SU-DHL-6 (cell line): Measurements from ENCODE around the gene DENND5B.

Experiments
- H2AFZ ChIP-seq: fragments of 200-600 bp; sonication (generic); 2 replicates; pipeline ENCODE4 v1.6.1; 2014; ENCODE audit warnings: low read depth, mild to moderate bottlenecking, moderate library complexity, mixed read lengths, antibody characterized with exemption, low read length; ENCODE audit not compliant: severe bottlenecking
- H3F3A ChIP-seq: fragments of 200-600 bp; shearing (Covaris generic); 2 replicates; pipeline ENCODE4 v1.6.0; 2016; ENCODE audit warnings: antibody characterized with exemption, mild to moderate bottlenecking; ENCODE audit not compliant: insufficient read depth
- H3K27ac ChIP-seq: fragments of 200-600 bp; sonication (generic); 2 replicates; pipeline ENCODE4 v1.5.1; 2016; ENCODE audit warnings: low read depth, mild to moderate bottlenecking, low read length, moderate library complexity, mixed read lengths
- H3K27me3 ChIP-seq: fragments of 200-600 bp; sonication (generic), shearing (Covaris generic); 2 replicates; pipeline ENCODE4 v1.6.0; 2014; ENCODE audit warnings: mild to moderate bottlenecking, low read length
- H3K36me3 ChIP-seq: fragments of 200-600 bp; sonication (generic); 2 replicates; pipeline ENCODE4 v1.6.1; 2014; ENCODE audit warnings: mild to moderate bottlenecking, low read length, mixed read lengths
- H3K4me2 ChIP-seq: fragments of 300-600, 200-600 bp; shearing (Covaris generic), sonication (generic); 2 replicates; pipeline ENCODE4 v1.6.0; 2014; ENCODE audit warnings: low read length, low read depth, mild to moderate bottlenecking; ENCODE audit not compliant: poor library complexity, severe bottlenecking
- H3K4me3 ChIP-seq: fragments of 200-600 bp; sonication (generic); 2 replicates; pipeline ENCODE4 v1.5.1; 2014; ENCODE audit warnings: antibody characterized with exemption, low read length, mild to moderate bottlenecking, mixed read lengths; ENCODE audit not compliant: insufficient read depth, poor library complexity, severe bottlenecking
- H3K79me2 ChIP-seq: fragments of 200-600 bp; sonication (generic); 2 replicates; pipeline ENCODE4 v1.6.1; 2014; ENCODE audit warnings: mild to moderate bottlenecking, low read length, moderate library complexity; ENCODE audit not compliant: insufficient read depth
- H3K9ac ChIP-seq: fragments of 200-600 bp; sonication (generic); 2 replicates; pipeline ENCODE4 v1.7.0; 2014; ENCODE audit warnings: mild to moderate bottlenecking, low read length
- H3K9me2 ChIP-seq: fragments of 200-600 bp; sonication (generic); replicated peaks from 2 replicates; pipeline ENCODE4 v1.6.1; 2014; ENCODE audit warnings: low read length; ENCODE audit not compliant: insufficient read depth
- H3K9me3 ChIP-seq: fragments of 200-600 bp; sonication (generic); 2 replicates; pipeline ENCODE4 v1.6.1; 2014; ENCODE audit warnings: low read length, mixed read lengths; ENCODE audit not compliant: insufficient read depth
- H4K20me1 ChIP-seq: fragments of 200-600 bp; sonication (generic); 2 replicates; pipeline ENCODE4 v1.6.1; 2014; ENCODE audit warnings: low read depth, mild to moderate bottlenecking, antibody characterized with exemption, low read length, moderate library complexity, mixed read lengths
- CTCF ChIP-seq: fragments of 200-600 bp; sonication (generic); IDR thresholded peaks from one replicate; pipeline ENCODE4 v1.5.1; 2017; ENCODE audit warnings: antibody characterized with exemption, mild to moderate bottlenecking, low read length, moderate library complexity; ENCODE audit not compliant: insufficient read depth, poor library complexity, severe bottlenecking
- EZH2phosphoT487 ChIP-seq: fragments of 200-600 bp; sonication (generic), shearing (Covaris generic); conservative IDR thresholded peaks from 2 replicates; pipeline ENCODE4 v1.6.1; 2018; ENCODE audit warnings: mild to moderate bottlenecking, antibody characterized with exemption, low read length, moderate library complexity, mixed read lengths

Gene DENND5B

GRCh38 chr12:31488737-31489338, 102.1 kb downstream of the DENND5B start:
- no peaks in the 10 kb centered on the region; the same call in 1 of the 2 replicates for H3F3A ChIP-seq
- H2AFZ ChIP-seq: no peak overlapping the region
- no peak overlapping the region for H3K9ac ChIP-seq
- no peak overlapping the region for H3K4me3 ChIP-seq
- no peaks in the 10 kb centered on the region for H3K36me3 ChIP-seq
- H3K27ac ChIP-seq: no peak overlapping the region
- H4K20me1 ChIP-seq: no peaks in the 10 kb centered on the region
- no peaks in the 10 kb centered on the region for H3K9me2 ChIP-seq
- H3K27me3 ChIP-seq: no peaks in the 10 kb centered on the region
- no peak overlapping the region for H3K4me2 ChIP-seq
- H3K79me2 ChIP-seq: no peaks in the 10 kb centered on the region
- H3K9me3 ChIP-seq: no peaks in the 10 kb centered on the region
- TF ChIP-seq EZH2phosphoT487 (no peak), CTCF (no peak)

- Histone ChIP-seq H3K9ac (no peak overlapping the region), H3F3A (no peaks in the 10 kb centered on the region), H3K79me2 (no peaks in the 10 kb centered on the region), H3K9me3 (no peaks in the 10 kb centered on the region), H3K27ac (no peak overlapping the region), H3K36me3 (no peaks in the 10 kb centered on the region), H4K20me1 (no peaks in the 10 kb centered on the region), H3K4me2 (no peak overlapping the region), H3K27me3 (no peaks in the 10 kb centered on the region), H3K9me2 (no peaks in the 10 kb centered on the region), H2AFZ (no peak overlapping the region), H3K4me3 (no peak overlapping the region)
- TF ChIP-seq EZH2phosphoT487 (no peak), CTCF (no peak)
Measured at GRCh38 chr12:31485571-31485970, 105.4 kb downstream of the DENND5B start.

GRCh38 chr12:31482816-31483215, 108.1 kb downstream of the DENND5B start:
- Histone ChIP-seq H3F3A (no peaks in the 10 kb centered on the region; the same call in 1 of the 2 replicates), H3K4me3 (no peak overlapping the region), H4K20me1 (no peaks in the 10 kb centered on the region), H3K27me3 (no peaks in the 10 kb centered on the region), H3K27ac (no peak overlapping the region), H3K9me2 (no peaks in the 10 kb centered on the region), H3K36me3 (no peaks in the 10 kb centered on the region), H3K79me2 (no peaks in the 10 kb centered on the region), H3K4me2 (no peak overlapping the region), H3K9me3 (no peaks in the 10 kb centered on the region), H3K9ac (no peak overlapping the region), H2AFZ (no peak overlapping the region)
- no peak for TF ChIP-seq EZH2phosphoT487
- TF ChIP-seq CTCF: no peak
